Stomach smooth muscle (tissue), 2 donors: ENCODE measurements around the gene BNC2.

Experiments
- H3K27ac ChIP-seq: one replicate; pipeline ENCODE4 v1.7.0; 2013; ENCODE audit warnings: mild to moderate bottlenecking, low read length, inconsistent platforms
- H3K27me3 ChIP-seq, 2 donors: one replicate each; pipeline ENCODE4 v1.7.0; 2013; ENCODE audit warnings: low read length in 2 of 2; ENCODE audit not compliant: insufficient read depth in 2 of 2, control insufficient read depth in 1 of 2
- H3K36me3 ChIP-seq, 2 donors: one replicate each; pipeline ENCODE4 v1.7.0; 2013; ENCODE audit warnings: low read length in 2 of 2; ENCODE audit not compliant: control insufficient read depth in 2 of 2, insufficient read depth in 2 of 2
- H3K4me1 ChIP-seq: one replicate; pipeline ENCODE4 v1.7.0; 2013; ENCODE audit warnings: low read length; ENCODE audit not compliant: control insufficient read depth, insufficient read depth
- H3K4me3 ChIP-seq, 2 donors: one replicate each; pipeline ENCODE4 v1.7.0; 2013; ENCODE audit warnings: low read length in 2 of 2
- H3K9ac ChIP-seq, 2 donors: one replicate each; pipeline ENCODE4 v1.7.0; 2013; ENCODE audit warnings: low read length in 2 of 2, mild to moderate bottlenecking in 1 of 2
- H3K9me3 ChIP-seq, 2 donors: one replicate each; pipeline ENCODE4 v1.7.0; 2013; ENCODE audit warnings: low read length in 2 of 2; ENCODE audit not compliant: control insufficient read depth in 2 of 2
- donor health status: healthy.
- donor health status: Pancreatic carcinoma.

BNC2 gene

GRCh38 chr9:16572005-16572734, 298.3 kb downstream of the BNC2 start:
- no peak overlapping the region for H3K4me3 ChIP-seq
- no peaks in the 10 kb centered on the region for H3K9me3 ChIP-seq
- H3K36me3 ChIP-seq: no peaks in the 10 kb centered on the region
- peaks cover 15% of the 10 kb centered on the region for H3K4me1 ChIP-seq
- H3K9ac ChIP-seq: no peak overlapping the region
- no peaks in the 10 kb centered on the region for H3K27me3 ChIP-seq
- H3K27ac ChIP-seq: no peak overlapping the region

- Histone ChIP-seq H3K27ac (no peak overlapping the region), H3K4me3 (peak overlapping the region in 1 of 2 donors; percentile 0)
Observed at GRCh38 chr9:16571127-16571802, 299.2 kb downstream of the BNC2 start.

GRCh38 chr9:16563446-16563845, 307.0 kb downstream of the BNC2 start:
- Histone ChIP-seq H3K36me3 (no peaks in the 10 kb centered on the region), H3K4me3 (no peak overlapping the region), H3K27me3 (no peaks in the 10 kb centered on the region), H3K4me1 (peaks cover 6% of the 10 kb centered on the region), H3K9me3 (no peaks in the 10 kb centered on the region), H3K27ac (no peak overlapping the region), H3K9ac (no peak overlapping the region)

More at GRCh38 chr9:16571127-16571802, 299.2 kb downstream of the BNC2 start:
- Histone ChIP-seq H3K27me3 (no peaks in the 10 kb centered on the region), H3K9ac (no peak overlapping the region), H3K4me1 (peaks cover 15% of the 10 kb centered on the region), H3K36me3 (no peaks in the 10 kb centered on the region), H3K9me3 (no peaks in the 10 kb centered on the region)

GRCh38 chr9:16561121-16561520, 309.3 kb downstream of the BNC2 start:
- no peaks in the 10 kb centered on the region for H3K36me3 ChIP-seq
- H3K27me3 ChIP-seq: no peaks in the 10 kb centered on the region
- no peak overlapping the region for H3K9ac ChIP-seq
- H3K4me1 ChIP-seq: peaks cover 6% of the 10 kb centered on the region
- H3K27ac ChIP-seq: no peak overlapping the region
- no peaks in the 10 kb centered on the region for H3K9me3 ChIP-seq
- no peak overlapping the region for H3K4me3 ChIP-seq

GRCh38 chr9:16559418-16560188, 310.9 kb downstream of the BNC2 start:
- Histone ChIP-seq H3K9ac (no peak overlapping the region), H3K9me3 (no peaks in the 10 kb centered on the region), H3K27ac (no peak overlapping the region), H3K4me3 (no peak overlapping the region), H3K4me1 (peaks cover 6% of the 10 kb centered on the region), H3K27me3 (no peaks in the 10 kb centered on the region), H3K36me3 (no peaks in the 10 kb centered on the region)

GRCh38 chr9:16555802-16556201, 314.7 kb downstream of the BNC2 start:
- no peak overlapping the region for H3K9ac ChIP-seq
- no peaks in the 10 kb centered on the region for H3K9me3 ChIP-seq
- no peak overlapping the region for H3K4me3 ChIP-seq
- H3K27ac ChIP-seq: no peak overlapping the region
- peaks cover 6% of the 10 kb centered on the region for H3K4me1 ChIP-seq
- no peaks in the 10 kb centered on the region for H3K27me3 ChIP-seq
- H3K36me3 ChIP-seq: peaks cover 10 to 13% of the 10 kb centered on the region in 2 donors

GRCh38 chr9:16553869-16554540, 316.5 kb downstream of the BNC2 start:
- no peaks in the 10 kb centered on the region for H3K27me3 ChIP-seq
- H3K36me3 ChIP-seq: peaks cover 11 to 17% of the 10 kb centered on the region in 2 donors
- no peaks in the 10 kb centered on the region for H3K9me3 ChIP-seq
- H3K9ac ChIP-seq: no peak overlapping the region
- no peaks in the 10 kb centered on the region for H3K4me1 ChIP-seq
- H3K27ac ChIP-seq: no peak overlapping the region
- no peak overlapping the region for H3K4me3 ChIP-seq

- Histone ChIP-seq H3K27ac (no peak overlapping the region), H3K36me3 (peaks cover 11 to 17% of the 10 kb centered on the region in 2 donors), H3K4me1 (no peaks in the 10 kb centered on the region), H3K4me3 (no peak overlapping the region), H3K9me3 (no peaks in the 10 kb centered on the region), H3K9ac (no peak overlapping the region), H3K27me3 (no peaks in the 10 kb centered on the region)
Observed at GRCh38 chr9:16552252-16552651, 318.2 kb downstream of the BNC2 start.

- Histone ChIP-seq H3K4me1 (no peaks in the 10 kb centered on the region), H3K4me3 (no peak overlapping the region), H3K27me3 (no peaks in the 10 kb centered on the region), H3K9me3 (no peaks in the 10 kb centered on the region), H3K9ac (no peak overlapping the region), H3K27ac (no peak overlapping the region), H3K36me3 (peaks cover 11 to 17% of the 10 kb centered on the region in 2 donors)
Observed at GRCh38 chr9:16551692-16552091, 318.8 kb downstream of the BNC2 start.

GRCh38 chr9:16545639-16546038, 324.8 kb downstream of the BNC2 start:
- Histone ChIP-seq H3K9me3 (no peaks in the 10 kb centered on the region), H3K27me3 (no peaks in the 10 kb centered on the region), H3K4me3 (no peak overlapping the region), H3K27ac (no peak overlapping the region), H3K9ac (no peak overlapping the region), H3K4me1 (peaks cover 3% of the 10 kb centered on the region), H3K36me3 (peaks cover 0 to 3% of the 10 kb centered on the region in 2 donors)
